Stimulated activated CD4-positive, alpha-beta T cell treated with anti-CD3 and anti-CD28 coated beads, TNF-alpha, amount 100 ng/mL, for 24 hours (primary cell): ENCODE results near the gene UPK2.

Source experiments
- DNase-seq, 3 experiments: peaks; one replicate each; pipeline ENCODE4 v3.0.0-alpha.2; 2020; ENCODE audit warnings: low read depth in 3 of 3

Gene UPK2

DNA sequence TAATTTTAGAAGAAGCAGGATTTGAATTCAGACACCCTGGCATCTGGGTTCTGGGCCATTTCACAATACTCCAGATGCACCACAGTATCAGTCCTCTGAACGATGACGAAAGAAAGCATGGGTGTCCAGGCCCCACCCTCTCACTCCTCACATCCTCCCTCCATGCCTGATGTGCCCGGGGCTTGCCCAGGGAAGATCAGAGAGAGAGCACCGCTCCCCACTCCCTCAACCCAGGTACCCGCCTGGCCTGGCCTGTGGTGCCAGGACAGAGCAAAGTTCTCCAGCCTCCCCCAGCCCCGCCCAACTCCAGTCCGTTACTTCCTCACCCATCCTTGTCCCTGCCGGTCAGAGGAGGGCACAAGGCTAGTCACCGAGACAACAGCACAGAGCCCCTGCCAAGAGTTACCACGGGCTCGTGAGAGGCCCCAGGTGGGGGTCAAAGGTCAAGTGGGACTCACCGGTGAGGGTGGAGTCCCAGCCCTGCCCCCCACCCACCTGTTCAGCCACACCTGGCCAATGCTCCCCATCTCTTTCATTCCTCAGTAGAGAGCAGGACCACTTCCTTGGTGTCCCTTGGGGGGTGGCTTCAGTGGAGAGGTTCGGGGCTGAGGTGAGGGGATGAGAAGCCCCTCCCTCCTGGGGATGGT is 38.5 kb upstream of the UPK2 start:
- no peak for DNase-seq

DNA sequence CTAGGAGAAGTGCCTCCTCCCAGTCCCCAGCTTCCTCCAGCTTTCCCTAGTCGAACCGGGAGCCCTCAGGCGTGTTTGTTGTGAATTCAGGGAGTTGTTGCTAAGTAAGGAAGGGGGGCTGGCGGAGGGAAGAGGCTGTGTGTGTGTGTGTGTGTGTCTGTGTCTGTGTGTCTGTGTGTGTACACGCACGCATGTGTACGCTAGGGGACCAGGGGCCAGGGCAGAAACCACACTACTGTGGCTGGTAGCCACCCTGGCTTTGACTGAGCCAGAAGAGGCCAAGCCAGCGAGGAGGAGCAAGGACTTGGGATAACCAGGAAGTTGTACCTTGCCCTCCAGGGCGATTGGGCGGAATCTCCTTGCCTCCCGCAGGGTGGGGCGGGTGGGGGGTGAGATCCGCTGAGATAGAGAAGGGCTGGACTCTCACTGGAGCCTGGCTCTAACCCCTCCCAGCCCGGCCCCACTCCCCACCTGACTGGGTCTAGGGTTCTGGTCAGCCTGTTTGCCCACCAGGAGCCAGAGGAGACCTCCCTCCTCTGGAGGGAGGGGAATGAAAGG is 37.9 kb upstream of the UPK2 start:
- no peak for DNase-seq

GRCh38 chr11:118918686-118919280 is 37.3 kb upstream of the UPK2 start:
- no peak for DNase-seq

GRCh38 chr11:118921121-118921928 is 34.8 kb upstream of the UPK2 start:
- no peak for DNase-seq

GRCh38 chr11:118921929-118922744 is 34.0 kb upstream of the UPK2 start:
- DNase-seq, result no peak

- no peak for DNase-seq
Observed at GRCh38 chr11:118922745-118923627, 33.1 kb upstream of the UPK2 start.

DNA sequence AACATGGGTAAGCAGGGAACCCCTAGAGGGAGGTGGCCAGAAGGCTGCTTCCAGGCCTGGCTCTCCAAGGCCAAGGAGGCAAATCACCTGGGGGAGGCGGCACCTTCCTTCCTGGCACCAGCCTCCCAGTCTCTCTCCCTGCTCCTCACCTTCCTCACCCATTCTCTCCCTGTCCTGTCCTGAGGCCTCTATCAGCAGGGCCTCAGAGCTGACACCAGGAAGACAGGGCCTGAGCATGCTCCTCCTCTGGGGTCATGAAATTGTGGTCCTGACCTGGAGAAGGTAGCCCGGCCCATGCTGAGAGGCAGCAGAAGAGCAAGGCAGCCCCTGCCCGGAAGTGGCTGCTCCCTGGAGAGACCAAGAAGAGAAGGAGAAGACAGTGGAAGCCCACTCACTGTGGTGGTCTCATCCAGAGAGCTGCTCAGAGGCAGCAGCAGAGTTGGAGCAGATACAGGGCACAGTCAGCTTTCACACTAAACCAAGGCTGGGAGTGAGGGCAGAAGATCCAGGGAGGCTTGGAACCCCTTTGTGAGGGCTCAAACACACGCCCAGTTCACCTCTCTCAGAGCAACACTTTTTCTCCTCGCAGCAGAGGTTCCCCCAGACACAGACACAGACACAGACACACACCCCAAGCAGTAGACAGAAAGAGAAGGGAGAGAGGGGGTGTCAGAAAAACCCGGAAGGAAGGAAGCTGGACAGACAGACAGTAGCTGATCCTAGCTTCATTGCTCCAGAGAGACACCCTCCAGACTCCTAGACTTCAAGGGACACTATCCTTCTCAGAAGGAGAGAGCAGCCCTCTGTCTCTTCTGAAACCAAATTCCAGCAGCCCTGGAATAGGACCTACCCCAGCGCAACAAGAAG is 32.1 kb upstream of the UPK2 start:
- DNase-seq, result no peak

GRCh38 chr11:118924591-118925585 is 31.2 kb upstream of the UPK2 start:
- no peak for DNase-seq

- no peak for DNase-seq
Observed at GRCh38 chr11:118927554-118928100, 28.5 kb upstream of the UPK2 start.

DNA sequence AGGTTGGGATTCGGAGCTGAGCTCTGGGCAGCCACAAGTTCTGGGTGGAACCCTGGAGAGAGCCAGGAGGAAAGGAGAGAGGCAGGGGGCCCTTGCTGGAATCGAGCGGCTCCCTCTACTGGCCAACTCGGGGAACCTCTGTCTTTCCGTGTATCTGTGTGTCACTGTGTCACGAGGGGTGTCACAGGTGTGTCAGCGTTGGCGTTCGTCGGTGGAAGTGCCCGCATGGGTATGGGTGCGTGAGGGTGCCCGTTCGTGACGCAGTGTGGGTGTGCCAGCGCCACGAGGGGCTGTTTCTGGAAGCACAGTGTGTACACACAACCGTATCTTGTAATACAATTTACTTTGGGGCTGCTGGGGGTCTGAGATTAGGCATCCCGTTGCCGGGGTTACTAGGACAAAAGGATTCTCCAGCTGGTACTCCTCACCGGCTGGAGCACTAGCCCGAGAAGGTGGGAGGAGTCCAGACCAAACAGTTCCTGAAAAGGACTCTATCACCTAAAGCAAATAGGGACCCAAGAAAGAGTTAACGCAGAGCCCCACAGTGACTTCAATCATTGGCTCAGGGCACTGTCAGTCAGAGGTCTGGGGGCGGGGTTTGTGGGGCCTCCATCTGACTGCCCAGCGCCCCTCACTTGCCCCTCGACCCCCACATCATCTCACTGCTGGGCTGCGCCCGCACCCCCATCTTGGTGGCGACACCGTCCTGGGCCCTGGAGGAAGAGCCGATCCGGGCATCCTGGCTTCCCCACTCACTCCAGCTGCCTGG is 27.8 kb upstream of the UPK2 start:
- peak; percentile 83 to 90 (median 89) for DNase-seq

DNA sequence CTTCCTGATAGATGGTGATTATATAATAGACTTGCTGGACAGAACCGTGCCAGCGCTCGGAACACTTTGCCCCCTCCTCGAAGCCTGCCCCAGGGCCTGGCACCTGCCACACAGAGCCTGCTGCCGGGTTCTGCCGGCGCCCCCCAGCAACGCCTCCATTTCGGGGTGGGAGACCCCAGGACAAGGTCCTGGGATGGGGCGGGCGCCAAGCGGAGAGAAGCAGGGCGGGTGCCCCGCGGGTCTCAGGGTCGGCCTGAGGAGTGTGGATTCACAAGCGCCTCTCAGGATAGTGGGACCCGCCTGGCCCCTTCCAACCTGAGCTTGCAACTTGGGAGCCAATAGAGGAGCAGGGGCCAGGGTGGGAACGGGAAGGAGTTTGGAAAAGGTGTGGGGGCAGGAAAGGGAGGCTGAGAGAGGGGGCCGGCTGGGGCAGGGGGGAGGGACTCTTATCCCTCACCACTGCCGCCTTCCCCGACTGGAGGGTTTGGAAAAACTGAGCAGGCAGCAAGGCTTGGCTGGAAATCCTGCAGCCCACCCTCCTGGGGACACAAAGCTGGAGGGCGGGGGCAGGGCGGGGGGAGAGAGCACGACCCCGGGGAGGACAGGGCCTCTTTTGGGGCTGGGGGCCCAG is 27.1 kb upstream of the UPK2 start:
- no peak for DNase-seq

- DNase-seq, result peak in 1 of 3 experiments; percentile 74
Observed at GRCh38 chr11:118929501-118930093, 26.5 kb upstream of the UPK2 start.

- peak; percentile 76 to 91 (median 78) for DNase-seq
Observed at GRCh38 chr11:118930094-118930712, 25.9 kb upstream of the UPK2 start.

DNA sequence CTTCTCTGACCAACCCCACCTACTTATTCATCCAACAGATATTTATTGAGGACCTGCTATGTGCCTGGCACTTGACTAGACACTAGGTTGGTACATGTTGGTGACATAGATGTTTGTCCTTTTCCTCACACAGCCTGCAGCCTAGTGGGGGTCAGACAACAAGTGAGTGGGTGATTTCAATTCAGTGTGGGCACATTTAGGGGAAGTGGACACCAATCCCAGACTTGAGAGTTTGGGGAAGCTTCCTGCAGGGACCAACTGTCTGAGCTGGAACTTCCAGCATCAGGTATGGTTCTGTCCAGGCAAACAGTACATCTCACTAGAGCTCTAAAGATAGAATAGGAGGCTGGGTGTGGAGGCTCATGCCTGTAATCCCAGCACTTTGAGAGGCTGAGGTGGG is 24.5 kb upstream of the UPK2 start:
- DNase-seq, result no peak

GRCh38 chr11:118933486-118933885 is 22.6 kb upstream of the UPK2 start:
- DNase-seq, result no peak

DNA sequence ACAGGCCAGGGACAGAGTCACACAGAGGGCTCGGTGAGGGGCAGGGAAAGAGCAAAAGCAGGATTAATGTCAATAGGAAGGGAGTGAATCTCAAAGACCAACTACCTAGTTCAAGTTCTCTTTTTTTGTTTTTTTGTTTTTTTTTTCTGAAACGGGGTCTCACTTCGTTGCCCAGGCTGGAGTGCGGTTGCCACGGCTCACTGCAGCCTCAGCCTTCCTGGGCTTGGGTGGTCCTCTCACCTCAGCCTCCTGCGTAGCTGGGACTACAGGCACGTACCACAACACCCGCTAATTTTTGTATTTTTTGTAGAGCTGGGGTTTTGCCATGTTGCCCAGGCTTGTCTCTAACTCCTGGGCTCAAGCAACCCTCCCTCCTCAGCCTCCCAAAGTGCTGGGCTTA is 20.7 kb upstream of the UPK2 start:
- DNase-seq, result no peak
